ENCODE results near the gene LYSMD2.
A peak's percentile ranks its signal among the peaks of the same experiment; 100 is the strongest.

LYSMD2 gene

GRCh38 chr15:51750186-51750585, 12.7 kb upstream of the LYSMD2 start:
- Mint-ChIP-seq H3K27ac (ENCODE audit: low read depth) (no peak overlapping the region), H3K36me3 (ENCODE audit: insufficient read depth) (peaks cover 4% of the 10 kb centered on the region), H3K9me3 (no peaks in the 10 kb centered on the region), H3K27me3 (no peaks in the 10 kb centered on the region), H3K4me1 (peaks cover 32% of the 10 kb centered on the region), H3K4me3 (peak overlapping the region; percentile 87)
- ATAC-seq (replicated peaks; ENCODE audit: extremely low read depth, poor library complexity, severe bottlenecking) (no peak), DNase-seq (ENCODE audit: low spot score in 2 of 2) (no peak)

DNA sequence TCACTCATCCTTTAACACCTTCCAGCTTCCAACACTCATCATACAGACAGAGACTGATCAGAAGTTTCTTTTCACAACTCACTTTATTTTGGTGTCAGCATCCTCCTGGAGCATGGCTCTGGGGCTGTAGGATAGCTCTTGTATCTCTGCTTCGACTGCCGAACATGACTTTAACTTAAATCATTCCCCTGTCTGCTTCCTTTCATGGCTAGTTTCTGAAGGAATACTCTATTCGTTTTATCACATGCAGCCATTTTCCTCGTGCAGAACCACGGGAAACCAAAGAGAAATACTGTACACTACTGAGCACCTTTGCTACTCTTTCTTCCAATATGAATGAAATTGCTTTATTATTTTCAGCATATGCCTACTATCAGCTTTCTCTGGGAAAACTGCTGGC, 11.9 kb upstream of the LYSMD2 start:
- Mint-ChIP-seq H3K36me3 (ENCODE audit: insufficient read depth) (peaks cover 4% of the 10 kb centered on the region), H3K27ac (ENCODE audit: low read depth) (no peak overlapping the region), H3K9me3 (no peaks in the 10 kb centered on the region), H3K4me3 (no peak overlapping the region), H3K27me3 (no peaks in the 10 kb centered on the region), H3K4me1 (peaks cover 28% of the 10 kb centered on the region)
- DNase-seq (ENCODE audit: low spot score in 2 of 2) (no peak), ATAC-seq (replicated peaks; ENCODE audit: extremely low read depth, poor library complexity, severe bottlenecking) (no peak)

- ATAC-seq (replicated peaks; ENCODE audit: extremely low read depth, poor library complexity, severe bottlenecking) (no peak), DNase-seq (ENCODE audit: low spot score in 2 of 2) (no peak)
- Mint-ChIP-seq H3K9me3 (no peaks in the 10 kb centered on the region), H3K27me3 (no peaks in the 10 kb centered on the region), H3K36me3 (ENCODE audit: insufficient read depth) (peaks cover 19% of the 10 kb centered on the region), H3K4me3 (peak overlapping the region; percentile 87), H3K4me1 (peaks cover 45% of the 10 kb centered on the region), H3K27ac (ENCODE audit: low read depth) (peak overlapping the region; percentile 84)
Measured at GRCh38 chr15:51739061-51739712, 1.7 kb upstream of the LYSMD2 start.

GRCh38 chr15:51738553-51738952, 1.1 kb upstream of the LYSMD2 start:
- H3K9me3 Mint-ChIP-seq = no peaks in the 10 kb centered on the region
- DNase-seq (ENCODE audit: low spot score in 2 of 2) (no peak), ATAC-seq (replicated peaks; ENCODE audit: extremely low read depth, poor library complexity, severe bottlenecking) (no peak)
- peaks cover 47% of the 10 kb centered on the region for H3K4me1 Mint-ChIP-seq
- H3K27ac Mint-ChIP-seq (ENCODE audit: low read depth) = peak overlapping the region; percentile 84
- no peaks in the 10 kb centered on the region for H3K27me3 Mint-ChIP-seq
- peak overlapping the region; percentile 87 for H3K4me3 Mint-ChIP-seq
- H3K36me3 Mint-ChIP-seq (ENCODE audit: insufficient read depth) = peaks cover 18% of the 10 kb centered on the region

DNA sequence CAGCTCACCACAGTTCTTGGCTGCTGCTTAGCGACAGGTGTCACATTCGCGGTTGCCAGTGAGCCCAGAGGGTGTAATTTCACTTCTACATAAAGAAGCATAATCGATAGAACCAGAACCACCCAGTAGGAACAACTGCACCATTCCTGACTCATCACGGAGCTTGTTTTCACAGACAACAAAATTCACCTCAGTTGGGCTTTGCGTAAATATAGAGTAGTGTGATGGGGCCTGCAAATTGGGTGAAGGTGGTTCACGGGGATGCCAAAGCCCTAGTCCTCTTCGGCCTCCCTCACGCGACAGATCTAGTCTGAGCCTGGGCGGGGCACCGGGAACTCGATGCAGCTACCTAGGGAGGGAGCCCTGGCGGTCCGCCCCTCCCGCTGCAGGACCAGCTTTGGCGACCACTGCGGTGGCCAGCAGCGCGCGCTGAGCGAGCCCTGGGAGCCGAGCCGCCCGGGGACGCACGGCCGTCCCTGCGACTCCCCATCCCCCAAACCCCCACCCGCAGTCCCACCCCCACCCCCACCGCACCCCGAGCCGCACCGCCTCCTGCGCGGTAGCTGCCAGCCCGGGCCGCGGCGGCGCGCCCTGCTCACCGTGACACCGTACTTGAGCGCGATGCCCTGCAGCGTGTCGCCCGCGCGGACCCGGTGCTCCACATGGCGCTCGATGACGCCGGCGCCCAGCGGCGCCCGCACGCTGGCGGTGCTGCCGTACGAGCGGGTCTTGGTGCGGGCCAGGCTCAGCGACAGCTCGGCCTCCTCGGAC, 519 bp downstream of the LYSMD2 start:
- DNase-seq (ENCODE audit: low spot score in 2 of 2) (peak; percentile 41 to 50), ATAC-seq (replicated peaks; ENCODE audit: extremely low read depth, poor library complexity, severe bottlenecking) (peak; percentile 60)
- Mint-ChIP-seq H3K4me3 (peak overlapping the region; percentile 87), H3K36me3 (ENCODE audit: insufficient read depth) (peaks cover 23% of the 10 kb centered on the region), H3K4me1 (peaks cover 63% of the 10 kb centered on the region), H3K9me3 (no peaks in the 10 kb centered on the region), H3K27me3 (no peaks in the 10 kb centered on the region), H3K27ac (ENCODE audit: low read depth) (peak overlapping the region; percentile 97)

- peaks cover 26% of the 10 kb centered on the region for H3K36me3 Mint-ChIP-seq (ENCODE audit: insufficient read depth)
- DNase-seq (ENCODE audit: low spot score in 2 of 2) (no peak), ATAC-seq (replicated peaks; ENCODE audit: extremely low read depth, poor library complexity, severe bottlenecking) (no peak)
- no peaks in the 10 kb centered on the region for H3K27me3 Mint-ChIP-seq
- H3K27ac Mint-ChIP-seq (ENCODE audit: low read depth) = peak overlapping the region; percentile 97
- no peaks in the 10 kb centered on the region for H3K9me3 Mint-ChIP-seq
- H3K4me1 Mint-ChIP-seq = peaks cover 72% of the 10 kb centered on the region
- H3K4me3 Mint-ChIP-seq = peak overlapping the region; percentile 87
Measured at GRCh38 chr15:51736069-51736468, 1.4 kb downstream of the LYSMD2 start.

GRCh38 chr15:51735228-51736010, 2.0 kb downstream of the LYSMD2 start:
- DNase-seq (ENCODE audit: low spot score in 2 of 2) (no peak), ATAC-seq (replicated peaks; ENCODE audit: extremely low read depth, poor library complexity, severe bottlenecking) (peak; percentile 9)
- Mint-ChIP-seq H3K4me1 (peaks cover 78% of the 10 kb centered on the region), H3K4me3 (peak overlapping the region; percentile 87), H3K9me3 (no peaks in the 10 kb centered on the region), H3K27me3 (no peaks in the 10 kb centered on the region), H3K36me3 (ENCODE audit: insufficient read depth) (peaks cover 29% of the 10 kb centered on the region), H3K27ac (ENCODE audit: low read depth) (peak overlapping the region; percentile 97)

DNA sequence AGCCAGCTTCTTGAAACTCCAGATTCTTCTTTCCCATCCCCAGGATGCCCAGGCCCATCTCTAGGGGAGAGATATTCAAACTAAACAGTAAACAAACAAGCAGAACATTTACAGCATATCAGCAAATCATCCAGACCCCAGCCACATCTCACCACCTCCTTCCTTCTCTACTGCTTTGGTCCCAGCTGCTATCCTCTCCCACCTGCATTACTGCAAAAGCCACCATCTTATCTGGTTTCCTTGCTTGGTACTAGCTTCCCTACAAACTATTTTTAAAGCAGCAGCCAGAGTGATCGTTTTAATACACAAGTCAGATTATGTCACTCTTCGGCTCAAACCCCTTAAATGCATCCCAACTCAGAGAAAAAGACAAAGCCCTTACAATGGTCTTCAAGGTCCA, 4.8 kb downstream of the LYSMD2 start:
- no peaks in the 10 kb centered on the region for H3K27me3 Mint-ChIP-seq
- peaks cover 78% of the 10 kb centered on the region for H3K4me1 Mint-ChIP-seq
- H3K9me3 Mint-ChIP-seq = no peaks in the 10 kb centered on the region
- DNase-seq (ENCODE audit: low spot score in 2 of 2) (no peak), ATAC-seq (replicated peaks; ENCODE audit: extremely low read depth, poor library complexity, severe bottlenecking) (no peak)
- peak overlapping the region; percentile 77 for H3K4me3 Mint-ChIP-seq
- H3K27ac Mint-ChIP-seq (ENCODE audit: low read depth) = peak overlapping the region; percentile 97
- H3K36me3 Mint-ChIP-seq (ENCODE audit: insufficient read depth) = peaks cover 25% of the 10 kb centered on the region

DNA sequence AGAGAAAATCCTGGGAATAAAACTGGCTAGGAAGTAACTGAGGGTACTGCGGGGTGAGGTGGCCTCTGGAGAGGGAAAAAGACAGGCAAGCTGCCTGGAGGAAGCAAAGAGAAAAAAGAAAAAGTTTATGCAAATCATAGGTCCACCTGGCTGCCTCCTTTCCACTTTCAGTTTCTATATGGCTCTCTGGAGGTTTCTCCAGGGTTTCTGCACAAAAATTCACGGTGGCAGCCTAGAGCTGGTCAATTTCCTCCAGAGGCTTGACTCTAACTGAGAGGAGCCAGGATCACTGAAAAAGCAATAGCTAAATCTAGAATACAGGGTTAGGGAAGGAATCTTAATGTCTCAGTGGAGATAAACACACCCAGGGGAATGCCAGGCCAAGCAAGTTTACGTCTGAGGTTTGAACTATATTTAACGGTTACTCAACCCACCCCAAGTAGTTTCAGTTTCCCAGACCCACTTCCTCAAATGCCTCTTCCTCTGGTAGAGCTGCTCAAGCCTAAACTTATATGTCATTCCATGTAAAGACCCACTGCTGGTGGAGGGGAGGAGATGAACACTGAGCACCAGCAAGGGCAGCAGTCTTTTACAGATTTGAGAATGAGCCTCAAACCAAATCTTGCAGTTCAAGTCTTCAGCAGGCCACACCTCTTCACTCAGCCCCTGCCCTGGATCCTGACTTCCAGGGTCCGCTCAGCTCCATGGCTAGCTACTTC, 5.7 kb downstream of the LYSMD2 start:
- DNase-seq (ENCODE audit: low spot score in 2 of 2) = peak in 1 of 2 donors; percentile 25
- Mint-ChIP-seq H3K9me3 (no peaks in the 10 kb centered on the region), H3K36me3 (ENCODE audit: insufficient read depth) (peaks cover 23% of the 10 kb centered on the region), H3K27me3 (no peaks in the 10 kb centered on the region), H3K4me3 (peak overlapping the region; percentile 77), H3K27ac (ENCODE audit: low read depth) (peak overlapping the region; percentile 97), H3K4me1 (peaks cover 87% of the 10 kb centered on the region)
- ATAC-seq (replicated peaks; ENCODE audit: extremely low read depth, poor library complexity, severe bottlenecking) = peak; percentile 66

DNA sequence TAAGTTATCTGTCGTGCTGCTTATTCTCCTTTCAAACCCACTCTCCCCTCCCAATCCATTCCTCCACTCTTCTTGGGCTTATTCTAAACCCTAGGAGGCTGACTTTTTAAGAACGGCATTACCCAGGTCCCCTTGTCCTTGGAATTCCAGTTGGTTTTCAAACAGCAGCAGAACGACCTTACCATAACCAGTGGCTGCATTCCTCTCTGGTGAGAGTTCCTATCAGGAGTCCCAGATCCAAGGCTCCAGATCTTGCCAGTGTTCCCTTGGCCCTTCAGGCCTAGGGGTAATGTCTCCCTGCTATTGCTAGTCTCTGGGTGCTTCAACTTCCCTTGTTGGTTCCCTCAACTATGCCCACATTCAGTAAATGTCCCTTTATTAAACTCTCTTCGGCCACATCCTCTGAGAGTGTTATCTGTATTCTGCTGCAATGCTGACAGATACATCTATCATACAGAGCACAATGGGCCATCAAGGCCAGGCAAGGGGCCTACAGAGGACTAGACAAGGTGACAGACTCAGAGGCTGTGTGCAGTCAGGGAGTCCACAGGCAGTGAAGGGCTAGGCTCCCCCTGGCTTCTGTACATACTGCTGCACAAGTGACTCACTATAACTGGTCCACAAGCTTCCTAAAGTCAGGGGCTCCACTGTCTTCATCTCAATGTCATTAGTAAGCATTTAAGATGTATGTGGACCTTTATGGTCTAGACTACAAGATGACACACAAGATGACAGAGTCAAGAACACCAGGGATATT, 10.1 kb downstream of the LYSMD2 start:
- ATAC-seq (replicated peaks; ENCODE audit: extremely low read depth, poor library complexity, severe bottlenecking) = peak; percentile 41

DNA sequence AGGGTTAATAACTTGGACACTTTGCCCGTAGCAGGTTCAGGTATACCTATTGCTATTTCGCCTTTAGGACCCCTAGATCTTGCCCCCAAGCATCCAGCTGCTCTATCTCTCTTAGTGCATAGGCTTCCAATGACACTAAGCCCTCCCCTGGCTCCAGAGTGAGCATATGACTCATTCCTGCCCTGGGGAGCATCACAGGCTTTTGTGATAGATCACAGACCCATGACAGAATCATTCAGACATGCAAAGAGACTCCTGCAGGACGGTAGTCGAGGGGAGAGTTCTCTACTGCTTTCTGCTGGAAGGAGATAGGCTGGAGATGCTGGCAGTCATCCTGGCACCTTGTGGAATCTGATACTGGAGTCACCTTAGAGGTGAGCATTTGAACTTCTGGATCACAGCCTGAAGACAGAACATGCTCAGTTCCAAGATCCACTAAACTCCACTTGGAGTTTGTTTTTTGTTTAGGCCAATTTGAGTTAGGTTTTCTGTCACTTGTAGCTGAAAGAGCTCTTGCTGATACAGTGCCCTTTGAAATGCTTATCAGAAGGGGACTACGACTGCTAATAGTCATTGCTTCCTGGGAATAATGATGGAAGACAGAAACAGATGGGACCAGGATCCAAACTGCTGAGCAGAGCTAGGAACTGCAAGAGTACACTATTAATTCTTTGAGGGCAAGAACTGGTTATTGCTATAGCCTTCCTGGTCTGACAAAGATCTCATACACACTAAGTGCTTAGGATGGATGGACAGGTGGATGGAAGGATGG, 11.0 kb downstream of the LYSMD2 start:
- Mint-ChIP-seq H3K4me1 (peaks cover 68% of the 10 kb centered on the region), H3K27me3 (no peaks in the 10 kb centered on the region), H3K4me3 (no peak overlapping the region), H3K27ac (ENCODE audit: low read depth) (peak overlapping the region; percentile 48), H3K9me3 (no peaks in the 10 kb centered on the region), H3K36me3 (ENCODE audit: insufficient read depth) (peaks cover 26% of the 10 kb centered on the region)
- DNase-seq (ENCODE audit: low spot score in 2 of 2) (no peak), ATAC-seq (replicated peaks; ENCODE audit: extremely low read depth, poor library complexity, severe bottlenecking) (no peak)

More for the DNA sequence above, 10.1 kb downstream of the LYSMD2 start:
- Mint-ChIP-seq H3K27me3 (no peaks in the 10 kb centered on the region), H3K36me3 (ENCODE audit: insufficient read depth) (peaks cover 24% of the 10 kb centered on the region), H3K4me3 (no peak overlapping the region), H3K27ac (ENCODE audit: low read depth) (peak overlapping the region; percentile 81), H3K4me1 (peaks cover 71% of the 10 kb centered on the region), H3K9me3 (no peaks in the 10 kb centered on the region)
- no peak for DNase-seq (ENCODE audit: low spot score in 2 of 2)

Data from central memory CD8-positive, alpha-beta T cell (primary cell).